Activated CD8-positive, alpha-beta memory T cell treated with anti-CD3 and anti-CD28 coated beads for 1 hour (primary cell): Measurements from ENCODE around the gene TMEM156.
"Not testable (repeated sequence)": the region's sequence is repeated elsewhere in the genome, so short reads cannot be mapped to it uniquely, and the experiment has no call there.

Source experiments
- DNase-seq, 2 donors: peaks; one replicate each; pipeline ENCODE4 v3.0.0-alpha.2; 2020; ENCODE audit warnings: low read depth in 1 of 2; ENCODE audit errors: extremely low read depth in 1 of 2

TMEM156 gene

DNA sequence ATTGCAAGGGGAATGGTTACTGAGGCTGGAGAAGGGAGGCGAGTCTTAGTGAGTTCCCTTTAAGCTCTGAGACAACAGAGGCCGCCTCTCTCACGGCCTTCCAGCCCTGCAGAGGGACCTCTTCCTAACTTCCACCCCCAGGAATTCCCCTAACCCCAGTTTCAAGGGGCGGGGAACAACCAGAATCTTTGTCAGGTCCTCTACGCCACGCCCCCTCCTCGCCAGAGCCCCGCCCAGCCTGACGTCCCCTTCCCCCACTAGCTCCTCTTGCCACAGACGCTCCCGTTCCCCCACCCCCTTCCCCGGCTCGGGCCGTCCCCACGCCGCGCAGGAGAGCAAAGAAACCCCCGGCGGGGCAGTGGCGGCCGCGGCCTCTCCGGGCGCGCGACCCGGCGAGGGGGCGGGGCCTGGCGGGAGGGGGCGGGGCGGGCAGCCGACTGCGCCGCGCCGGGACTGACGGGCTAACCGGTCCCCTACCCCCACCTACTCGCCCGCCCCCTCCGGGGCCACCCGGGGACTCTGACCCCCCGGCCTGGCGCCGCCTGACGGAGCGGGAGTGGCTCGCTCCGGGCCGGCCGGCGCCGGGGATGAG lies 12.3 kb upstream of the TMEM156 start:
- peak; percentile 86 to 94 for DNase-seq

DNA sequence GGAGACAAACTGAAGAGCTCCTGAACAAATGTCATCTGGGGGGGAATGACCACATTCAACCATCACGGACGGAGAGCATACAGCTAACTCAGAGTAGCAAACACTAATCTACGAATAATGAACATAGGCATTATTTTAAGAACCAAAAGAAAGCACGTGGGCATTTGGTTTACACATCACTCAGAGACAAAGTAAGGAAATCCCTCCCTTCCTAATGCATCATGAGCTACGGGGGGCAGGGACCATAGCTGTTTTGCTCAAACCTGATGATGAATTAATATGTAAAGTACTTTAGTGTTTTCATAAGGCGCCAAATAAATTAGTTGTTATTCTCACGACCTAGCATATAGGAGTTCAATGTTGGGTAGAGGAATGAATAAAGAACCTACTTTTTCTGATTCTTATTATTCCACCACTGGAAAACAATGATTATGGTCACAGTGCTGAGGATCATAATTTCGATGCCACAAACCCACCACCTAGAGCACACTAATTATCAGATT lies 11.7 kb upstream of the TMEM156 start:
- DNase-seq, result no peak

DNA sequence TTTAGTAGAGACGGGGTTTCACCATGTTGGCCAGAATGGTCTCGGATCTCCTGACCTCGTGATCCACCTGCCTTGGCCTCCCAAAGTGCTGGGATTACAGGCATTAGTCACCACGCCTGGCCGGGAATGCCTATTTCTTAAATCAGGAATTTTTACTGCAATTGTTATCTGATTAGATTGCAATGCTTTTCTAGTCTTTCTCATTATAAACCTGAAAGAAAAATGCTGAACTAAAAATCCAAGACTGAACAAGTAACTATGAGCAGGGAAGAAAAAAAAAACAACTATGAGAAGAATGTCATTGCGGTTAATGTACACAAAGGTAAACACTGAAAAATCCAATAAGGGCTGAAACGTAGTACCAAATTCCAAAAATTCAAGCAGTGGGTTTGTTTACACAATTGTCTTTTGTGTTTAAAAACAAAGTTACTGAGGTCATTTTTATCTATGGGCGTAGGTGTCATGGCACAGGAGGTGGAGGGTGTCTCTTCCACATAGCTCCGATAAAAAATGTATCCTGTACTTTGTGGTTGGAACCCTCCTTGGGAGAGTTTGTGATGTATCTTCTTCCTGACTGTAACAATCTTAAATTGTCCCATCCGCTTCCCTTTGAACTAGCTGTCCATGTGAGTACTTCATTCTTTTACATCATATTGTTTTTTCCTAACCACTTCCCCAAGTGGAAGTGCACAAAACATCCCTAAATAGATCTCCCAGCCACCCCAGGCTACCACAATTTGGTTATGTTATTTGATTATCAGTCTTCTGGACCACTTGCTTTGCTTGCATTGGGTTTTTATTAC lies 11.1 kb upstream of the TMEM156 start:
- no peak for DNase-seq

DNA sequence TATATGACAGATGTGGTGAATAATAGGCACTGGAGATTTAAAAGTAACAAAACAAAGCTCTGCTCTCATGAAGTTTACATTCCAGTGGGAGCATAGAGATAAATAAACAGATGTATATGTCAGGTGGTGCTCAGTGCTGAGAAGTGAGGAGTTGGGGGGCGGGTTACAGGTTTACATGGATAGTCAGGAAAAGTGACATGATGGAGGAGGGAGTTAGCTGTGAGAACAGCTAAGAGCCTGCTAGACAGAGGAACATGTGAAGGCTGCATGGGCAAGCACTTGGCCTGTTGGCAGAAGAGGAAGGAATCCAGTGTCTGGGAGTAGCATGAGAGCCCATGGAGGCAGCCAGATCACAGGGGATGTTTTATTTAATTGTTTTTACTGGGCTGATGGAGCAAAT lies 10.2 kb upstream of the TMEM156 start:
- no peak for DNase-seq

DNA sequence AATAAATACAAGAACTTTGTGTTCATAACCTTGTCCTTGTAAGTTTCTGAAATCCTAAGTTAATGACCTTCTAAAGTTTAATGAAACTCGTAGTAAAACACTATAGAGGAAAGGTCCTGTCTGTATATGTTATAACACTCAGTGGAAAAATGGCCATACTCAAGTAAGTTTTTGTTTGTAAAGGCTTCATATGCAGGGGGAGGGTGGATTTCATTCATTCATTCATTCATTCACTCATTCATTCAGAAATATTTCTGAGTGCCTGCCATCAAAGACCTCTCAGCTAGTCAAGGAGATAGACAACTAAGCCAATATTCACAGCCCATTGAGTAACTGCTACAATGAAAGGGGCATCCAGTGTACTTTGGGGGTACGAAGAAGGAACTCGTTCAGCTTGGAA lies 6.9 kb upstream of the TMEM156 start:
- DNase-seq, result no peak

DNA sequence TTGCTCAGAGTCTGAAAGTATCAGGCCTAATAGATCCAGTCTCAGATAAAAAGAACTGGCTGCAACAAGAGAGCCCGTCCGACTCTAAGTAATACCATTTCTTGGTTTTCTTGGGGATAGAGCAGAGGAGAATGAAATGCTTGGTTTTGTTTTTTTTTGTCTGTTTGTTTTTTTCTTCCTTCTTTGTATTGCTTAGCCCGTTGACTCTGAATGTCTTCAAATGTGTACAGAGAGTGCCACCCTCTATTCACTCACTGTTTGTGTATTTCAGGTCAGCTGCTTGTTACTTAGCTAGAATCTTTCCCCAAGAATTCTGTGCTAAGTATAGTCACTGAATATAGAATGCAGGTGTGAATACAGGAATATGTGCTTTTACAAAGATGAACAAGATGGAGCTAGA lies 5.7 kb upstream of the TMEM156 start:
- DNase-seq, result no peak

DNA sequence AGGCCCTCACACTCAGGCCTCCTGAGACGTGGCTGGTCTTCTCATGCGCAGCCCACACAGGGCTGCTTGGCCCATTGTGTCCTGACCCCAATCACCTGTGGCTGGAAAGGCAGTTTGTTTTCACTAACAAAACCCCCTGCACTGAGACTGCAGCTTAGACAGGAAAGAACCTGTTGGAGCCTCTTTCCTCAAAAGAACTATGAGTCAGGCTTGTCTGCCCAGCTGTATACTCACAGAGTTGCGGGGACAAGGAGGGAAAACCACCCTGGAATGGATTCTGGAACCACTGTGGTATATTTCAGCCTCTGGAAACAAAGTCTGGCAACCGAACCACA lies 5.2 kb upstream of the TMEM156 start:
- DNase-seq, result no peak

DNA sequence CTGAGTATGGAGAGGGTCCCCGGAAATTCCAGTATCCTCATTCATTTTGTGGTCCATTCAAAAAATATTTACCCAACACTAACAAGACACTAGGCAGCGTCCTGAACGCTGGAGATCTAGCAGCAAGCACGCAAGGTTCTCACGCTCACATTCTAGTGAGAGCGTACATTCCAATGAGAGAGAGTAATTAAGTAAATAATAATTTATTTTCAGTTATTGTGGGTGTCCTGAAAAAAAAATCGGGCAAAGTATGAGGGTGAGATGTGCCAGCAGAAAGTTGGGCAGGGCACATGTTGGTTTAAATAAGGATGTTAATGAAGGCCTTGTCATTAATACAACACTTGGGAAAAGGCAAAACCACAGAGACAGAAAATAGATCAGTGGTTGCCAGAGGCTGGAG lies 4.0 kb upstream of the TMEM156 start:
- DNase-seq, result no peak

DNA sequence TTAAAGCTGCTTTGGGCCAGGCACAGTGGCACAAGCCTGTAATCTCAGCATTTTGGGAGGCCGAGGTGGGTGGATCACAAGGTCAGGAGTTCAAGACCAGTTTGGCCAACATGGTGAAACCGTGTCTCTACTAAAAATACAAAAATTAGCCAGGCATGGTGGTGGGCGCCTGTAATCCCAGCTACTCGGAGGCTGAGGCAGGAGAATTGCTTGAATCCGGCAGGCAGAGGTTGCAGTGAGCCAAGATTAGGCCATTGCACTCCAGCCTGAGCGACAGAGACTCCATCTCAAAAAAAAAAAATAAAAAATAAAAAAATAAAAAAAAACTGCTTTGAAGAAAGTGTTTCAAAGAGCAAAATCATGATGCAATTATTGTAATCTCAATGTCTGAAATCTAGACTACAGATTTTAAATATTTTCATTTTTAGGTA lies 604 bp downstream of the TMEM156 start:
- DNase-seq, result not testable (repeated sequence)

DNA sequence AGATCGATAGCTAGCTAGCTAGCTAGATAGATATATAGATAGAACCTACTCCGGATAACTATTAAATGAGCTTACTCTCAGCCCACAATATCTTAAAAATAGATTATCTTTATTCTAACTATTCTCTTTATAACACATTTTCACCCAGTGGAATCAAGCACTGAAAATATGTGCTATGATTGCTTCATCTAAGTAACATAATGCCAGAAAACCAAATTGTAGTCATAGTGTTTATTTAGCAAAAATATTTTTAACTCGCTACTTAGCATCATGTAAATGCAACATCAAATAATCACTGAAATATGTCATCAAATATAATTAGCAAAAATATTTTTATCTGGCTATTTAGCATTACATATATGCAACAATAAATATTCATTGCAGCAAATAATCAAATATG lies 1.5 kb downstream of the TMEM156 start:
- no peak for DNase-seq

DNA sequence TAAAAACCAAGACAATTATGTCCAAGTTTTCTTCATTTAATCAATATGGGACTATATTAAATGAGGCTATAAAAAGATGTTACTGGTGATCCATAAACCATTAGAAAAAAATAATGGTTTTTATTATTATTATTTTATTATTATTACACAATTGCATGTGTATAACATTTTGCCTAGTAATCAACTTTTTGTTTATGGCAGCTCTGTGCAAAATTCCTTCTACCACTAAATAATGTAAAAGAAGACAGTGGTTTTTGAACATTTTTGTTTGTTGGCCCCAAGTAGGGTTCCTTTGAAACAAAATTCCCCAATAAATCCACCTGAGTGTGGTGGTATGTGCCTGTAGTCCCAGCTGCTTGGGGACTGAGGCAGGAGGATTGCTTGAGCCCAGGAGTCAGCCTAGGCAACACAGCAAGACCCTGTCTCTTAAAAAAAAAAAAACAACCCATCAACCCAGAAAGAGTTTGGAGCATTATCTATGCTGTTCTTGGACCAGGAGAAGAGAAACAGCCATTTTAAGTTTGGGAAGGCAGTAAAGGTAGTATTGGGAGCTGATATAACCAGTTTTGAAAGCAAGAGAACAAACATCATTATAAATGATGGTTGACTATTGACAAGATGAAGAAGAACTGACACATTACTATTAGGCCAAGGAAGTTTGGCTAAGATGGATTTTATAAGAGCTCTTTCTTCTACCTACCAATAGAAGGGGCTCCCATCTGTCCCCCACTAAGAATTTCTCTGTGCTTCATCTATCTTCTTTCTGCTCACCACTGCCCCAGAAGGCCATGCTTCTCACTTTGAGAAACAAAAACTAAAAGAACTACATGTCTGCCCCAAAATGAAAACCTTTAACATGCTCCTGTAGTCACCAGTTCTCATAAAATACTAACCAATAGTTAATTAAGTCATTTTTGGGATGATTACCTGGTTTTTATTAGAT lies 2.2 kb downstream of the TMEM156 start:
- no peak for DNase-seq

DNA sequence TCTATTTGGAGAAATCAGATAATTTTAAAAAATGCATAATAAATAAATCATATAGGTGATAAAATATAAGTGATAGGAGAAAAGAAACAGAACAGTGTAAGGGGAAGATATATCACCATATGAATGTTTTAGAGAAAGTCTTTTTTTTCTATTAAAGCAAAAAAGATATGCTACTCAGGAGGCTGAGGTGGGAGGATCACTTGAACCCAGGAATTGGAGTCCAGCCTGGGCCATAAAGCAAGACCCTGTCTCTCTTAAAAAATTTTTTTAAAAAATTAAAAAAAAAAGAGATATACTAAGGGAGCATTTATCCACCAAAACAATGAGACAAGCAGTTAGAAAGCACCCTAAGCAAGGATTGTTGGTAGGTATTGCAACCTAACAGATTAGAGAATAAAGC lies 6.1 kb downstream of the TMEM156 start:
- no peak for DNase-seq

DNA sequence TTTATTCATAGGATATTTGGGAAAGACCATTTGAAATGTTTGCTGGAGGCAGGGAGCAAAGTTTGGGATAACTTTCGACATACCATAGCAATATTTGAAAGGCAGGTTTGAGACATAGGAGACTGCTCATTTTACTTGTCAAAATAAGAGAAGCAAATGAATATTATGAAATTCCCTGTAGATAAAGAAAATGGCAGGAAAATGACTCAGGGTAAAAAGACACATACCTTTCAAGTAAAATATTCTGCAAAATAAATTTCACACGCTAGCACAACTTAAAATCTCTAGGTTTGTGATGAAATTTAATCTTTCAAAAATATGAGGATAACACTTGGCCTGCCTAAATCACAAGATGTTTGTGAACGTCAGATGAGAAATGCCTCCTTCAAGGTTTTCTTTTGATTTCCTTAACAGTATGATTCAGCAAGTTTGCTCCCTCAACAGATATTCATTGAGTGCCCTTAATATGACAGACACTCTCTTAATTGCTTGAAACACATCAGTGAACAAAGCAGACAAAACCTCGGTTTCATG lies 6.6 kb downstream of the TMEM156 start:
- DNase-seq, result no peak

DNA sequence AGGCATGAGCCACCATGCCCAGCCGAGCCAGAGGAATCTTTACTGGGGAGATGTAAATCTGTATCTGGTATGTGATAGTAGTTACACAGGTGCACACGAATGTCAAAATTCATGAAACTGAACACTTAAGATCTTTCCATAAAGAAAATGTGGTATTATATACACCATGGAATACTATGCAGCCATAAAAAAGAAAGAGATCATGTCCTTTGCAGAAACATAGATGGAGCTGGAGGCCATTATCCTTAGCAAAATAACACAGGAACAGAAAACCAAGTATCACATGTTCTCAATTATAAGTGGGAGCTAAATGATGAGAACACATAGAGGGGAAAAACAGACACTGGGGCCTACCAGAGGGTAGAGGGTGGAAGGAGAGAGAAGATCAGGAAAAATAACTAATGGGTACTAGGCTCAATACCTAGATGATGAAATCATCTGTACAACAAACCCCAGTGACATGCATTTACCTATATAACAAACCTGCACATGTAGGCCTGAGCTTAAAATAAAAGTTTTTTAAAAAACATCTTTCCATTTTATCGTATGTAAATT lies 7.8 kb downstream of the TMEM156 start:
- DNase-seq, result no peak

DNA sequence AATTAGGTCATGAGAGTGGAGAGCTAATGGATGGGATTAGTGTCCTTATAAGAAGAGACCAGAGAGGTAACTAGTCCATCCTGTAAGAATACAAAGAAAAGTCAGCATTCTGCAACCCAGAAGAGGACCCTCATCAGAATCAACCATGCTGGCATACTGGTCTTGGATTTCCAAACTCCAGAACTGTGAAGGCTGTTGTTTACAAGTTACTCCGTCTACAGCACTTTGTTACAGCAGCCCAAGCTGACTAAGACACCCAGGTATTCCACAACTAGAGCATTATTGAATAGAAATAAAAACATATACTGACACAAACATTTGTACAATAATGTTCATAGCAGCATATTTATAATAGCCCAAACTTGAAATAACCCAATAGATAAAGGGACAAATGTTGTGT lies 9.2 kb downstream of the TMEM156 start:
- DNase-seq, result no peak

DNA sequence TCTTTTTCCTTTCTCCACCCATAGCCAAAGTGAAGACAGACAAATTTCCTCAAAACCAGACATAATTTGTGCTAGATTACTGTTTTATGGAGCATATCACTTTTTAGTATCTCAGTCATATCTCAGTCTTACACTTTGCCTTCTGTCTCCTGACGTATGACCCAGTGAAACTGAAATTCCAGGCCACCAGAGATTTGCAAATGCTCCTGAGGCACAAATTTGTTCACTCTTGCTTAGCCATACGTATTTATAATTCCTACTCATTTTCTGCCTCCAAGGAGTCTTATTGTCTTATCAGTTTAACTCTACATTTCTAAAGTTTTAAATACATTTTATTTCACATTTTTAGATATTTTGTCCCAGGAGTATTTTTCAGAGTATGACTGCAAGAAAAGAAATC lies 10.0 kb downstream of the TMEM156 start:
- DNase-seq, result no peak

DNA sequence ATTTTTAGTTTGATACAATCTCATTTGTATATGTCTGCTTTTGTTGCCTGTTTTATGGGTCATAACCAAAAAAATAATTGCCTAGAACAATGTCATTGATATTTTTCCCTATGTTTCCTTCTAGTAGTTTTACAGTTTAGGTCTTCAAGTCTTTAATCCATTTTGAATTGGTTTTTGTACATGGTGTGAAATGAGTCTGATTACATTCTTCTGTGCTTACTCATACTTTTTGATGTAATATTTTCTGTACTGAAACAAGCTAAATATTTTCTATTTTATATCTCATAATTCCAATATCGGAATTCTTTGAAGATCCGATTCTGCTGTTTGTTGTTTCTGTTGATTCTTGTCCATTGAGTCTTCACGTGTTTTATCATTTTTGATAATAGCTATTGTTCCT lies 10.6 kb downstream of the TMEM156 start:
- no peak for DNase-seq

DNA sequence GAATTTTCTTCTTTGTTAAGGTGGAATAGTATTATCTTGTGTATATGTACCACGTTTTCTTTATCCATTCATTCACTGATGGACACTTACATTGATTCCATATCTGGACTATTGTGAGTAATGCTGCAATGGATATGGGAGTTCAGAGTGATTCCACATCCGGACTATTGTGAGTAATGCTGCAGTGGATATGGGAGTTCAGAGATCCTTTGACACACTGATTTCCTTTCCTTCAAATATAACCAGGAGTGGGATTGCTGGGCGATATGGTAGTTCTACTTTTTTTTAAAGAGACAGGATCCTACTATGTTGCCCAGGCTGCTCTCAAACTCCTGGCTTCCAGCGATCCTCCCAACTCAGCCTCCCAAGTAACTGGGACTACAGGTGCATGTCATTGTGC lies 12.1 kb downstream of the TMEM156 start:
- no peak for DNase-seq

DNA sequence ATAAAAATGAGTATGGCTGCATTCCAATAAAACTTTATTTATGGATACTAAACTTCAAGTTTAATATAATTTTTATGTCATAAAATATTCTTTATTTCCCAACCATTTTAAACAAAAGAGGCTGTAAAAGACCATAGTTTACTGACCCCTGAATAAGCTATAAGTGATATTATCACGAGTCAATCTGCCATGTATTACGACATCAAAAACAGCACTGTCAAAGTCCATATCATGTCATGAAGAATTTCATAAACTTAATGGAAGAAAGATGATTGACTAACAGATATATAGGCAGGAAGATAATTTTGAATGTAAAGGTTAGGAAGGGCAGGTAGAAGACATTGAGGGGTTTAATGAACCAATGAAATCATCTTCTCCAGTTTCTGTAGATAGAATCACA lies 18.2 kb downstream of the TMEM156 start:
- DNase-seq, result no peak

DNA sequence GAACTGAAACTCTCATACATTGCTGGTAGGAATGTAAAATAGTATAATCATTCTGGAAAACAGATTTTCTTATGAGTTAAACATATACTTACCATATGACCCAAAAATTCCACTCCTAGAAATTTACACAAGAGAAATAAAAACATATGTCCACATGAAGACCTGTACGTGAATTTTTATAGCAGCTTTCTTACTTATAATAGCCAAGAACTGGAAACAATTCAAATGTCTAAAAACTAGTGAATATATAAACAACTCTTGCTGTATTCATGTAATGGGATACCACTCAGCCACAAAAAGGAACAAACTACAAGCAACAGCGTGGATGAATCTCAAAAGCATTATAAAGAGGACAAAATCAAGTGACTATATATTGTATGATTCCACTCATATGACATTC lies 27.5 kb downstream of the TMEM156 start:
- no peak for DNase-seq

DNA sequence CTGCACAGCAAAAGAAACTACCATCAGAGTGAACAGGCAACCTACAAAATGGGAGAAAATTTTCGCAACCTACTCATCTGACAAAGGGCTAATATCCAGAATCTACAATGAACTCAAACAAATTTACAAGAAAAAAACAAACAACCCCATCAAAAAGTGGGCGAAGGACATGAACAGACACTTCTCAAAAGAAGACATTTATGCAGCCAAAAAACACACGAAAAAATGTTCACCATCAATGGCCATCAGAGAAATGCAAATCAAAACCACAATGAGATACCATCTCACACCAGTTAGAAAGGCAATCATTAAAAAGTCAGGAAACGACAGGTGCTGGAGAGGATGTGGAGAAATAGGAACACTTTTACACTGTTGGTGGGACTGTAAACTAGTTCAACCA lies 30.2 kb downstream of the TMEM156 start:
- not testable (repeated sequence) for DNase-seq
